ENCODE results near the gene GET3.

GRCh38 chr19:12788042-12788681 is 50.9 kb downstream of the GET3 start:
- no peak for TF ChIP-seq CTCF (IDR thresholded peaks at IDR 0.05; ENCODE audit: low read depth, low read length, missing input control)
- TF ChIP-seq EGR1 (IDR thresholded peaks at IDR 0.05; ENCODE audit: low read depth in 2 of 2) = no peak
- no peak for TF ChIP-seq ZBTB33 (IDR thresholded peaks at IDR 0.05)
- TF ChIP-seq YY1 (IDR thresholded peaks at IDR 0.05) = no peak
- no peak for TF ChIP-seq SP1 (IDR thresholded peaks at IDR 0.05)

Measured in liver (tissue), 3 donors.